Epithelial cell of proximal tubule (primary cell): ENCODE data around the gene HIVEP3. TPM values are rescaled to one million over a fixed set of nuclear protein-coding genes. Genes with fewer than 3 reads are reported as not detected.

ENCODE experiments used
- DNase-seq: peaks from one replicate; pipeline ENCODE4 v3.0.0-alpha.2; 2011; ENCODE audit warnings: low read depth
- H3K4me3 ChIP-seq: 2 replicates; pipeline ENCODE4 v1.5.1; 2011; ENCODE audit warnings: low read depth, mild to moderate bottlenecking, low read length
- CTCF ChIP-seq: conservative IDR thresholded peaks from 2 replicates; pipeline ENCODE4 v1.5.1; 2012; ENCODE audit warnings: low read depth, mild to moderate bottlenecking, low read length
- total RNA-seq: library from RNA; depleted of rRNA; stranded (reverse); fragments of >200 nt; gene quantifications from 2 replicates; pipeline ENCODE4 v1.2.3, GENCODE V29; 2015

HIVEP3 gene
- total RNA-seq, 1 donor from 2014 or later, result 3.9 TPM

GRCh38 chr1:41473738-41474362 lies 444.9 kb downstream of the HIVEP3 start:
- TF ChIP-seq CTCF, result no peak
- no peak overlapping the region for H3K4me3 ChIP-seq
- no peak for DNase-seq

GRCh38 chr1:41471658-41472057 lies 447.1 kb downstream of the HIVEP3 start:
- TF ChIP-seq CTCF, result no peak
- DNase-seq, result no peak
- no peak overlapping the region for H3K4me3 ChIP-seq

- DNase-seq, result no peak
- no peak overlapping the region for H3K4me3 ChIP-seq
- TF ChIP-seq CTCF, result no peak
Measured at GRCh38 chr1:41469706-41470105, 449.0 kb downstream of the HIVEP3 start.

GRCh38 chr1:41468122-41468762 lies 450.5 kb downstream of the HIVEP3 start:
- no peak overlapping the region for H3K4me3 ChIP-seq
- no peak for DNase-seq
- no peak for TF ChIP-seq CTCF

GRCh38 chr1:41467673-41468072 lies 451.0 kb downstream of the HIVEP3 start:
- no peak for TF ChIP-seq CTCF
- no peak overlapping the region for H3K4me3 ChIP-seq
- DNase-seq, result no peak

GRCh38 chr1:41466146-41466545 lies 452.6 kb downstream of the HIVEP3 start:
- H3K4me3 ChIP-seq, result no peak overlapping the region
- no peak for DNase-seq
- TF ChIP-seq CTCF, result no peak

- no peak for TF ChIP-seq CTCF
- no peak for DNase-seq
- H3K4me3 ChIP-seq, result no peak overlapping the region
Measured at GRCh38 chr1:41465741-41466140, 453.0 kb downstream of the HIVEP3 start.
